H1 (cell line): ENCODE measurements around the gene GOLGA1. TPM values are rescaled to one million over a fixed set of nuclear protein-coding genes. Genes with fewer than 3 reads are reported as not detected.

ENCODE experiments used
- CTCF ChIA-PET: fragments of 300-600 bp; sonication (Branson Sonifier 250); formaldehyde crosslinking; loops from one replicate; lab custom pipeline; 2021; ENCODE audit not compliant: partially characterized antibody; lab: Charles Lee
- POLR2A ChIA-PET: fragments of 300-600 bp; sonication (Branson Sonifier 250); formaldehyde crosslinking; loops from one replicate; lab custom pipeline; 2021; ENCODE audit warnings: inconsistent platforms; ENCODE audit not compliant: partially characterized antibody; lab: Charles Lee
- DNase-seq, 2 experiments: peaks; one replicate each; pipeline versions ENCODE4 v3.0.0 to v3.0.0-alpha.2; 2010 to 2022; ENCODE audit warnings: low spot score in 2 of 2, low read depth in 1 of 2, mixed read lengths in 1 of 2
- FAIRE-seq: peaks from 2 replicates; lab custom pipeline; 2011; peaks lifted over from hg19 to GRCh38; lab: Jason Lieb, UNC
- H2AFZ ChIP-seq: 2 replicates; pipeline ENCODE4 v1.8.1; 2012; ENCODE audit warnings: low read length, inconsistent platforms
- H2AK5ac ChIP-seq: 2 replicates; pipeline ENCODE4 v1.6.1; 2013; ENCODE audit warnings: low read depth, low read length
- H2BK120ac ChIP-seq: replicated peaks from 2 replicates; pipeline ENCODE3; 2013; ENCODE audit warnings: low read depth, low read length, inconsistent platforms
- H2BK12ac ChIP-seq: 2 replicates; pipeline ENCODE4 v1.6.1; 2013; ENCODE audit warnings: low read depth, low read length
- H2BK15ac ChIP-seq: 2 replicates; pipeline ENCODE4 v1.6.1; 2013; ENCODE audit warnings: low read length
- H2BK20ac ChIP-seq: 2 replicates; pipeline ENCODE4 v1.6.1; 2013; ENCODE audit warnings: low read length
- H2BK5ac ChIP-seq: 2 replicates; pipeline ENCODE4 v1.6.1; 2013; ENCODE audit warnings: low read depth, low read length
- H3K14ac ChIP-seq: 2 replicates; pipeline ENCODE4 v1.6.1; 2013; ENCODE audit warnings: inconsistent platforms; ENCODE audit not compliant: insufficient read length
- H3K18ac ChIP-seq: 2 replicates; pipeline ENCODE4 v1.6.1; 2013; ENCODE audit warnings: low read length; ENCODE audit errors: extremely low read depth
- H3K23ac ChIP-seq: 2 replicates; pipeline ENCODE4 v1.6.1; 2013; ENCODE audit warnings: inconsistent platforms; ENCODE audit not compliant: insufficient read length
- H3K23me2 ChIP-seq: 2 replicates; pipeline ENCODE4 v1.6.1; 2013; ENCODE audit warnings: low read depth, low read length
- H3K27ac ChIP-seq: 2 replicates; pipeline ENCODE4 v1.6.1; 2011; ENCODE audit warnings: low read depth, low read length, inconsistent platforms
- H3K27me3 ChIP-seq, 4 experiments: replicated peaks in 1 of 4; 1 replicate in 1 of 4; 2 replicates in 3 of 4; pipeline versions ENCODE4 v1.6.1 to v1.8.1; 2011 to 2013; ENCODE audit warnings: low read length in 3 of 4, mild to moderate bottlenecking in 3 of 4, inconsistent platforms in 2 of 4, mixed read lengths in 2 of 4, moderate library complexity in 1 of 4; ENCODE audit not compliant: control insufficient read depth in 3 of 4, insufficient read depth in 3 of 4; ENCODE audit errors: extremely low read depth in 1 of 4
- H3K36me3 ChIP-seq, 4 experiments: 2 replicates each; pipeline versions ENCODE4 v1.6.1 to v1.8.1; 2011 to 2013; ENCODE audit warnings: mild to moderate bottlenecking in 4 of 4, low read length in 3 of 4, moderate library complexity in 2 of 4, control low read depth in 1 of 4, inconsistent platforms in 1 of 4; ENCODE audit not compliant: insufficient read depth in 4 of 4, control insufficient read depth in 2 of 4
- H3K4ac ChIP-seq: replicated peaks from 2 replicates; pipeline ENCODE3; 2013; ENCODE audit warnings: low read length, low read depth, mixed read lengths, inconsistent platforms; ENCODE audit not compliant: insufficient read length
- H3K4me1 ChIP-seq, 4 experiments: replicated peaks in 1 of 4; 1 replicate in 1 of 4; 2 replicates in 3 of 4; pipeline versions ENCODE4 v1.6.1 to v1.8.1; 2011 to 2013; ENCODE audit warnings: low read length in 3 of 4, inconsistent platforms in 2 of 4, mixed read lengths in 1 of 4; ENCODE audit not compliant: insufficient read depth in 4 of 4, control insufficient read depth in 3 of 4
- H3K4me2 ChIP-seq, 2 experiments: 2 replicates each; pipeline versions ENCODE4 v1.6.1 to v1.8.1; 2011 to 2013; ENCODE audit warnings: low read depth in 2 of 2, low read length in 2 of 2, control low read depth in 1 of 2, inconsistent platforms in 1 of 2, mild to moderate bottlenecking in 1 of 2; ENCODE audit not compliant: insufficient read depth in 1 of 2
- H3K4me3 ChIP-seq, 4 experiments: fragments of 200-600, 300-600 bp in 1 of 4; sonication (generic), shearing (Covaris generic), sonication (Bioruptor Twin) in 1 of 4; 2 replicates each; pipeline versions ENCODE4 v1.5.1 to v1.8.1; 2011 to 2016; ENCODE audit warnings: low read length in 4 of 4, low read depth in 3 of 4, control low read depth in 2 of 4, inconsistent platforms in 2 of 4, mild to moderate bottlenecking in 2 of 4, mixed read lengths in 1 of 4, moderate library complexity in 1 of 4; ENCODE audit not compliant: insufficient read depth in 2 of 4; ENCODE audit errors: extremely low read depth in 1 of 4
- H3K56ac ChIP-seq: replicated peaks from 2 replicates; pipeline ENCODE3; 2013; ENCODE audit warnings: low read depth, mild to moderate bottlenecking, mixed read lengths, low read length, inconsistent platforms; ENCODE audit not compliant: insufficient read length
- H3K79me1 ChIP-seq: 2 replicates; pipeline ENCODE4 v1.6.1; 2013; ENCODE audit warnings: low read depth, low read length, control low read depth
- H3K79me2 ChIP-seq, 2 experiments: 2 replicates each; pipeline versions ENCODE4 v1.6.1 to v1.8.1; 2012 to 2013; ENCODE audit warnings: low read length in 2 of 2, mild to moderate bottlenecking in 2 of 2, inconsistent platforms in 1 of 2; ENCODE audit not compliant: insufficient read depth in 2 of 2, control insufficient read depth in 1 of 2
- H3K9ac ChIP-seq, 4 experiments: replicated peaks in 1 of 4; 1 replicate in 1 of 4; 2 replicates in 3 of 4; pipeline versions ENCODE4 v1.6.1 to v1.8.1; 2011 to 2013; ENCODE audit warnings: low read depth in 3 of 4, low read length in 3 of 4, control low read depth in 2 of 4, mild to moderate bottlenecking in 2 of 4, moderate library complexity in 2 of 4, inconsistent platforms in 1 of 4; ENCODE audit errors: extremely low read depth in 1 of 4
- H3K9me3 ChIP-seq, 2 experiments: 2 replicates each; pipeline versions ENCODE4 v1.6.1 to v1.8.1; 2012 to 2013; ENCODE audit warnings: mild to moderate bottlenecking in 2 of 2, moderate library complexity in 2 of 2, control low read depth in 1 of 2, inconsistent platforms in 1 of 2, low read depth in 1 of 2, low read length in 1 of 2, mixed read lengths in 1 of 2; ENCODE audit not compliant: insufficient read depth in 2 of 2
- H4K20me1 ChIP-seq, 2 experiments: replicated peaks in 1 of 2; 2 replicates each; pipeline versions ENCODE3 to v1.8.1; 2011 to 2013; ENCODE audit warnings: inconsistent platforms in 2 of 2, low read length in 2 of 2, mild to moderate bottlenecking in 1 of 2; ENCODE audit not compliant: insufficient read depth in 2 of 2, control insufficient read depth in 1 of 2
- H4K5ac ChIP-seq: 2 replicates; pipeline ENCODE4 v1.6.1; 2013; ENCODE audit warnings: low read length, low read depth, mixed read lengths, inconsistent platforms; ENCODE audit not compliant: insufficient read length
- H4K8ac ChIP-seq: 2 replicates; pipeline ENCODE4 v1.8.0; 2013; ENCODE audit warnings: mild to moderate bottlenecking, moderate library complexity, low read length, inconsistent platforms; ENCODE audit not compliant: insufficient read depth; ENCODE audit errors: extremely low read depth
- H4K91ac ChIP-seq: replicated peaks from 2 replicates; pipeline ENCODE3; 2013; ENCODE audit warnings: low read length, mixed read lengths, inconsistent platforms; ENCODE audit not compliant: insufficient read length
- CEBPB ChIP-seq: IDR thresholded peaks from 2 replicates; pipeline ENCODE4 v1.6.1; 2012; ENCODE audit warnings: low read depth, low read length
- FOSL1 ChIP-seq: IDR thresholded peaks from 2 replicates; pipeline ENCODE4 v1.6.1; 2011; ENCODE audit warnings: mild to moderate bottlenecking, low read depth, low read length, moderate library complexity; ENCODE audit not compliant: insufficient read depth
- WGBS, 2 experiments: shearing (Covaris generic) in 1 of 2; methylation state at CpG; one replicate each; pipeline versions ENCODE4 v1.1.6 to v1.1.7; 2013 to 2015; ENCODE audit warnings: low lambda C conversion rate in 2 of 2, mixed read lengths in 2 of 2, inconsistent platforms in 1 of 2, low coverage in 1 of 2, missing lambda C conversion rate in 1 of 2; ENCODE audit not compliant: insufficient replicate concordance in 2 of 2, insufficient coverage in 1 of 2, insufficient read length in 1 of 2; ENCODE audit errors: extremely low coverage in 1 of 2, missing lambda C conversion rate in 1 of 2; 5-methylcytosine and 5-hydroxymethylcytosine counted together
- polyA plus RNA-seq, 7 experiments: library from polyadenylated mRNA; depleted of rRNA in 3 of 7; stranded (reverse) in 5 of 7; unstranded in 2 of 7; fragments of >200 nt in 5 of 7; fragments of 200-250 nt in 2 of 7; gene quantifications; 1 replicate in 5 of 7; 2 replicates in 1 of 7; 4 replicates in 1 of 7; pipeline versions ENCODE4 v1.2.1 to v1.2.3, GENCODE V29; 2011 to 2013; ENCODE audit warnings: missing spikeins in 2 of 7, mixed read lengths in 2 of 7
- total RNA-seq: library from RNA; stranded (reverse); fragmentation: NEBNext Ultra II Directional; extraction: Animal tissue kit (Norgen Biotek cat#: 25700); gene quantifications from 2 replicates; pipeline ENCODE4 v1.2.1, GENCODE V29; 2021

The GOLGA1 gene
- total and polyA plus RNA-seq, 2 of the 8 experiments (the other 6 are each of a cell fraction or from before 2014, with no cell fraction given): 4.8 to 6.5 TPM

GRCh38 chr9:124875501-124875900 is 65.4 kb downstream of the GOLGA1 start:
- FAIRE-seq (no peak), DNase-seq (no peak)
- H3K4me3 ChIP-seq: no peak overlapping the region
- no peak overlapping the region for H3K23ac ChIP-seq
- H3K36me3 ChIP-seq: peaks cover 12 to 57% (median 28%) of the 10 kb centered on the region in 4 experiments
- no peak overlapping the region for H4K91ac ChIP-seq
- H3K9me3 ChIP-seq: peaks cover 0 to 3% of the 10 kb centered on the region in 2 experiments; a peak in 1 of 4 replicates
- H3K56ac ChIP-seq: no peak overlapping the region
- H3K23me2 ChIP-seq: peaks cover 4% of the 10 kb centered on the region; the same call in 1 of the 2 replicates
- H3K9ac ChIP-seq: no peak overlapping the region
- WGBS, 2 experiments: 96% methylated on average over 4 of the region's 6 CpGs; no CpG with 5 or more reads in 1 of the 2 experiments
- H3K18ac ChIP-seq: no peak overlapping the region
- peaks cover 11% of the 10 kb centered on the region; the same call in 1 of the 2 replicates for H3K79me1 ChIP-seq
- H2BK12ac ChIP-seq: no peak overlapping the region
- H4K8ac ChIP-seq: no peak overlapping the region
- H3K14ac ChIP-seq: no peak overlapping the region
- H3K27ac ChIP-seq: no peak overlapping the region
- no peak overlapping the region for H2BK20ac ChIP-seq
- CTCF ChIA-PET: interaction anchor here (0.9 to 1.5 kb wide), 2 partner anchors 8 to 19 kb away, joined by 3 to 5 read pairs; no protein-coding TSS in a partner anchor
- H3K4me1 ChIP-seq: peaks cover 2 to 11% (median 6%) of the 10 kb centered on the region in 4 experiments
- POLR2A ChIA-PET: interaction anchor here (25.5 to 31.1 kb wide), 2 partner anchors 4 to 12 kb away, joined by 573 read pairs; partner anchors contain the start of genes ARPC5L, RPL35 and WDR38
- H2BK5ac ChIP-seq: peak overlapping the region; percentile 16; the same call in 1 of the 2 replicates
- H2AK5ac ChIP-seq: no peak overlapping the region
- H4K20me1 ChIP-seq: peaks cover 19 to 32% of the 10 kb centered on the region in 2 experiments
- H3K4ac ChIP-seq: no peak overlapping the region
- no peak overlapping the region for H4K5ac ChIP-seq
- H2BK120ac ChIP-seq: no peak overlapping the region
- H3K27me3 ChIP-seq: no peaks in the 10 kb centered on the region
- H3K4me2 ChIP-seq: no peak overlapping the region
- H2AFZ ChIP-seq: no peak overlapping the region
- H2BK15ac ChIP-seq: no peak overlapping the region
- peaks cover 15 to 37% of the 10 kb centered on the region in 2 experiments for H3K79me2 ChIP-seq
- no peak for TF ChIP-seq CEBPB
- no peak for TF ChIP-seq FOSL1
